ENCODE measurements around the gene DCAF4. TPM values are rescaled to one million over a fixed set of nuclear protein-coding genes. Genes with fewer than 3 reads are reported as not detected.

DCAF4 gene
- total and polyA plus RNA-seq, 2 of the 4 experiments (the other 2 are of a cell fraction): 28.8 to 29.4 TPM

- no peak for TF ChIP-seq ELK1 (IDR thresholded peaks at IDR 0.05; ENCODE audit: borderline replicate concordance, low read depth, low read length)
Measured at GRCh38 chr14:72892103-72892878, 34.0 kb upstream of the DCAF4 start (continued).

Data from IMR-90 (cell line).